DOHH2 (cell line): ENCODE measurements around the gene PRKCE.

Experiments used
- H3F3A ChIP-seq: fragments of 200-600 bp; sonication (generic), shearing (Covaris generic); 2 replicates; pipeline ENCODE4 v1.6.0; 2016; ENCODE audit warnings: antibody characterized with exemption, mild to moderate bottlenecking; ENCODE audit not compliant: control insufficient read depth, insufficient read depth
- H3K27ac ChIP-seq: fragments of 200-600 bp; sonication (generic); 2 replicates; pipeline ENCODE4 v1.5.1; 2014; ENCODE audit warnings: low read depth, mild to moderate bottlenecking, low read length, moderate library complexity
- H3K27me3 ChIP-seq: fragments of 200-600 bp; sonication (generic); 2 replicates; pipeline ENCODE4 v1.6.1; 2014; ENCODE audit warnings: mild to moderate bottlenecking, low read length, mixed read lengths; ENCODE audit not compliant: control insufficient read depth
- H3K36me3 ChIP-seq: fragments of 200-600 bp; sonication (generic); 2 replicates; pipeline ENCODE4 v1.6.1; 2014; ENCODE audit warnings: mild to moderate bottlenecking, low read length, moderate library complexity, mixed read lengths; ENCODE audit not compliant: control insufficient read depth
- H3K4me1 ChIP-seq: fragments of 200-600 bp; sonication (generic); 2 replicates; pipeline ENCODE4 v1.6.1; 2014; ENCODE audit warnings: mild to moderate bottlenecking, low read length, mixed read lengths; ENCODE audit not compliant: control insufficient read depth
- H3K4me2 ChIP-seq: fragments of 200-600 bp; sonication (generic); 2 replicates; pipeline ENCODE4 v1.6.0; 2014; ENCODE audit warnings: mild to moderate bottlenecking, low read length, moderate library complexity
- H3K4me3 ChIP-seq: fragments of 200-600 bp; sonication (generic); 2 replicates; pipeline ENCODE4 v1.5.1; 2014; ENCODE audit warnings: mild to moderate bottlenecking, low read length, mixed read lengths
- H3K79me2 ChIP-seq: fragments of 200-600 bp; sonication (generic); 2 replicates; pipeline ENCODE4 v1.6.1; 2014; ENCODE audit warnings: mild to moderate bottlenecking, low read length, mixed read lengths; ENCODE audit not compliant: control insufficient read depth
- H3K9me2 ChIP-seq: fragments of 200-600 bp; sonication (generic); replicated peaks from 2 replicates; pipeline ENCODE4 v1.6.1; 2014; ENCODE audit warnings: mild to moderate bottlenecking, low read length, mixed read lengths; ENCODE audit not compliant: control insufficient read depth
- H3K9me3 ChIP-seq: fragments of 200-600 bp; sonication (generic); 2 replicates; pipeline ENCODE4 v1.6.1; 2014; ENCODE audit warnings: antibody characterized with exemption, low read length, mixed read lengths; ENCODE audit not compliant: control insufficient read depth, insufficient read depth
- H4K20me1 ChIP-seq: fragments of 200-600 bp; sonication (generic); 2 replicates; pipeline ENCODE4 v1.6.0; 2014; ENCODE audit warnings: low read depth, mild to moderate bottlenecking, antibody characterized with exemption, low read length, moderate library complexity; ENCODE audit not compliant: control insufficient read depth, insufficient read depth
- CTCF ChIP-seq: fragments of 200-600 bp; sonication (generic); IDR thresholded peaks from one replicate; pipeline ENCODE4 v1.5.1; 2014; ENCODE audit warnings: antibody characterized with exemption, mild to moderate bottlenecking, low read depth, low read length; ENCODE audit not compliant: poor library complexity, severe bottlenecking
- EZH2phosphoT487 ChIP-seq: fragments of 200-600 bp; sonication (generic); IDR thresholded peaks from 2 replicates; pipeline ENCODE4 v1.6.1; 2017; ENCODE audit warnings: borderline replicate concordance, mild to moderate bottlenecking, antibody characterized with exemption, low read length, moderate library complexity, mixed read lengths

Gene PRKCE

GRCh38 chr2:45652090-45653031, 886 bp downstream of the PRKCE start:
- H3K27me3 ChIP-seq, result peaks cover 40% of the 10 kb centered on the region
- no peak overlapping the region for H3K27ac ChIP-seq

GRCh38 chr2:45653122-45653913, 1.8 kb downstream of the PRKCE start:
- H3K9me3 ChIP-seq, result no peaks in the 10 kb centered on the region
- 0 out of 2 replicates have a peak, but pooled peaks cover 4% of the 10 kb centered on the region for H4K20me1 ChIP-seq
- peaks cover 14% of the 10 kb centered on the region; the same call in 1 of the 2 replicates for H3K79me2 ChIP-seq
- peaks cover 8% of the 10 kb centered on the region; the same call in 1 of the 2 replicates for H3F3A ChIP-seq
- peak overlapping the region; percentile 96 for H3K4me3 ChIP-seq
- H3K27me3 ChIP-seq, result peaks cover 40% of the 10 kb centered on the region
- H3K4me1 ChIP-seq, result peaks cover 23% of the 10 kb centered on the region
- H3K4me2 ChIP-seq, result peak overlapping the region; percentile 77
- no peak for TF ChIP-seq EZH2phosphoT487
- no peak for TF ChIP-seq CTCF
- no peaks in the 10 kb centered on the region for H3K36me3 ChIP-seq
- H3K9me2 ChIP-seq, result no peaks in the 10 kb centered on the region
- H3K27ac ChIP-seq, result no peak overlapping the region

More at GRCh38 chr2:45652090-45653031, 886 bp downstream of the PRKCE start:
- Histone ChIP-seq H4K20me1 (0 out of 2 replicates have a peak, but pooled peaks cover 4% of the 10 kb centered on the region), H3K4me2 (peak overlapping the region; percentile 77), H3K4me1 (peaks cover 23% of the 10 kb centered on the region), H3F3A (peaks cover 8% of the 10 kb centered on the region; the same call in 1 of the 2 replicates), H3K9me2 (no peaks in the 10 kb centered on the region), H3K36me3 (no peaks in the 10 kb centered on the region), H3K9me3 (no peaks in the 10 kb centered on the region), H3K4me3 (peak overlapping the region; percentile 96), H3K79me2 (peaks cover 14% of the 10 kb centered on the region; the same call in 1 of the 2 replicates)
- TF ChIP-seq CTCF (no peak), EZH2phosphoT487 (no peak)

- H3K79me2 ChIP-seq, result peaks cover 14% of the 10 kb centered on the region; the same call in 1 of the 2 replicates
Observed at GRCh38 chr2:45654250-45654649, 2.8 kb downstream of the PRKCE start.

More at GRCh38 chr2:45654250-45654649, 2.8 kb downstream of the PRKCE start:
- H3K4me3 ChIP-seq, result no peak overlapping the region
- no peaks in the 10 kb centered on the region for H3K36me3 ChIP-seq
- H3K4me2 ChIP-seq, result no peak overlapping the region
- TF ChIP-seq EZH2phosphoT487 (no peak), CTCF (no peak)
- H3K27me3 ChIP-seq, result peaks cover 39% of the 10 kb centered on the region
- no peak overlapping the region for H3K27ac ChIP-seq
- peaks cover 3% of the 10 kb centered on the region; the same call in 1 of the 2 replicates for H3F3A ChIP-seq
- H3K9me2 ChIP-seq, result no peaks in the 10 kb centered on the region
- H3K4me1 ChIP-seq, result peaks cover 23% of the 10 kb centered on the region
- no peaks in the 10 kb centered on the region for H3K9me3 ChIP-seq
- H4K20me1 ChIP-seq, result 0 out of 2 replicates have a peak, but pooled peaks cover 4% of the 10 kb centered on the region
